Measurements from ENCODE around the gene EPB41L2.
"Not testable (repeated sequence)": the region's sequence is repeated elsewhere in the genome, so short reads cannot be mapped to it uniquely, and the experiment has no call there.

EPB41L2 gene

GRCh38 chr6:131001945-131002660 lies 60.9 kb downstream of the EPB41L2 start:
- no peak for DNase-seq

GRCh38 chr6:131001111-131001736 lies 61.8 kb downstream of the EPB41L2 start:
- no peak for DNase-seq

DNA sequence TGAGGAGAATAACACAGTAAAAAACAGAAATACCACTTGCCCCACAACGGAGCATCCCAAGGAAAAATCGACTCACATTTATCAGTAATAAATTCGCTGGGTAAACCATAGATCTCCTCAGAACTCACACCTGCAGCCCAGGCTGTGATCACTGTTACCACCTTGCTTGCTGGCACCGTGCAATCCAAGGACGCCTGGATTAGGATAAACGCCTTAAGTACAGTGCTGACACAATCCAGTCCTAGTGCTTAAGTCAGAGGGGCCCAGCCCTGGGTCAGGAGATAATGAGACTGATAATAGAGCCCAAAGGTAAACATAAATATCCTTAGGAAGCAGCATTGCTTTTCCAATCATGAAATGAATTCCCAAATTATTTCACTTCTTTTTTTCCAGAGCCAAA lies 62.5 kb downstream of the EPB41L2 start:
- DNase-seq, result no peak

DNA sequence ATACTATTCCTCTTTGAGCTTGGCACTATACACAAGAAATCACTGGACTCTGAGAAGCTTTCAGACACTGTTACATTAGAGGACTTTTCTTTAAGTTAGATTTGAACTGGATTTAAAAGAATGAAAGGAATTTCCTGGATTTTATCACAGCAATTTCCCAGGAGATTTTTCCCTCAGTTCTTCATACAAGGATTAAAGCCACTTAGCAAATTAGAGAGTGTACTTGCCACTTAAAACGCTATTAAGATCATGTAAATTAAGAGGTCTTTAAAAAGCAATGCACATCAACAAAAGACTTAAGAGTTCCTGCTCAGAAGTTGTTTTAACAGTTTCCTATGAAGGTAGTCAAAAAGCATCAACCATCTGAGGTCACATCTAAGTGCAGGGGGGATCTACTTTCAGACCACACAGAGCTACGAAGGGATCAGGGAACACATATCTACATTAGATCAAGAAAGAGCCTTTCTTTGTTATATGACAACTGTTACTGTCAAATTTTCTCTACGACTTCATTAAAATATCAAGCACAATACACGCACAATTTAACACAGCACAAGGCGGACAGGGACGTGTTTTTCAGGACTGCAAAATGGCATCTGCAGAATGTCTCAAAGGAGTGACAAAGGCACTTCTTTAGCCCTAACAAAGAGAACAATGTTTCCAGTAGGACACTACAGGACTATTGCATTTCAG lies 65.8 kb downstream of the EPB41L2 start:
- DNase-seq, result no peak

- DNase-seq, result no peak
Observed at GRCh38 chr6:130996635-130997034, 66.4 kb downstream of the EPB41L2 start.

DNA sequence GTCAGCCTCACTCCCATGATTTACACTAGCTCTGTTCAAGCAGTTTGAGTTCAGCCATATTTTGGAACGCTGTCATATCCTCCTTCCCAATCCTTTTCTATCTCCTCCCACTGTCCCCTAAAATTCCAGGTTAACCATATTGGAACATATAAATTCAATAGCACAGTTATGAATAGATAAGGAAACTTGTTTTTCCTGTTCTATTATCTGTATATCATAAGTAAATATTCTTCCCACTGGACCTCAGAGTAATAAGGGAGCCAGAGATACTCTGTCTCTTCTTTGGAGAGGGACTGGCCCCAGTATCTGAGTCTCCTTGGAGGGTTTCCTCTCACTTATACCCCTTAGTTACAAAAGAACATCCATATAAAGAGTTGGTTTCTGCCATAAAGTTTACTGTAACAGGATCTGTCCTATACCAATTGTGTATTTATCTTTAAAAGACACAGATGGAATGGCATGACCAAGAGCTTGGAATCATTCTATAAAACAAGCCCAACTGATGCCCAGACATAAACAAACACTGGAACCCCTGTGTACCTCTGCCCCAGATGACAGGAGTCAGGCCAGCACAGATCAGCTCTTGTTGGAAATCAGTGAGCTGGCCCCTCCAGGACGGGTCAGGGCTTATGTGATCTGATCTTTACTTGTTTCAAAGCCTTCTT lies 67.1 kb downstream of the EPB41L2 start:
- no peak for DNase-seq

GRCh38 chr6:130994319-130995097 lies 68.5 kb downstream of the EPB41L2 start:
- DNase-seq, result no peak

GRCh38 chr6:130993292-130993765 lies 69.7 kb downstream of the EPB41L2 start:
- DNase-seq, result no peak

- no peak for DNase-seq
Observed at GRCh38 chr6:130991422-130992137, 71.5 kb downstream of the EPB41L2 start.

DNA sequence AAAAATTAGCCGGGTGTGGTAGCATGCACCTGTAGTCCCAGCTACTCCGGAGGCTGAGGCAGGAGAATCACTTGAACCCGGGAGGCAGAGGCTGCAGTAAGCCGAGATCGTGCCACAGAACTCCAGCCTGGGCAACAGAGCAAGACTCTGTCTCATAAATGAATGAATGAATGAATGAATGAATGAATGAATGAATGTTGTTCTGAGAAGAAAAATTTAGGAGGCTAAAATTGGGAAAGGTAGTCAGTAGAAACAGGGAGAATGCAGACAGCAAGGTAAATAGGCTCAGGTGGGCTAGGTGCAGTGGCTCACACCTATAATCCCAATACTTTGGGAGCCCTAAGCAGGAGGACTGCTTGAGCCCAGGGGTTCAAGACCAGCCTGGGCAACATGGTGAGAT lies 75.5 kb downstream of the EPB41L2 start:
- not testable (repeated sequence) for DNase-seq

- DNase-seq, result no peak
Observed at GRCh38 chr6:130985115-130985514, 77.9 kb downstream of the EPB41L2 start.

GRCh38 chr6:130982941-130983456 lies 80.0 kb downstream of the EPB41L2 start:
- no peak for DNase-seq

DNA sequence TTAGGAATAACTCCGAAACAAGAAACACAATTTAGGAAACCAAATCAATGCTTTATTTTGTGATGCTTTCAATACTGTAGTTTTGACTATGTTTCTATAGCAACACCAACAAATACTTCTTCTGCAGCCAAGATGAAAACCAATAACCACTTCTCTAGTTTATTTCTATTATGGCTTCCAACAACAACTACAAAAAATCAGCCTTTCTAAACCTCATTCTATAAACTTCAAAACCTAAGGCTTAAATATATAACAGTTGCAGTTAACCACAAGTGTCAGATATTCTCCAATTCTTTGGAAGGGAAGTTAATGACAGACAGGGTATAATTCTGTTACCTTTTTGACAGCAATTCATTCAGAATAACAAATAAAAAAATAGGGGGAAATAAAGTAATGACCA lies 80.9 kb downstream of the EPB41L2 start:
- no peak for DNase-seq

GRCh38 chr6:130981409-130981808 lies 81.6 kb downstream of the EPB41L2 start:
- no peak for DNase-seq

DNA sequence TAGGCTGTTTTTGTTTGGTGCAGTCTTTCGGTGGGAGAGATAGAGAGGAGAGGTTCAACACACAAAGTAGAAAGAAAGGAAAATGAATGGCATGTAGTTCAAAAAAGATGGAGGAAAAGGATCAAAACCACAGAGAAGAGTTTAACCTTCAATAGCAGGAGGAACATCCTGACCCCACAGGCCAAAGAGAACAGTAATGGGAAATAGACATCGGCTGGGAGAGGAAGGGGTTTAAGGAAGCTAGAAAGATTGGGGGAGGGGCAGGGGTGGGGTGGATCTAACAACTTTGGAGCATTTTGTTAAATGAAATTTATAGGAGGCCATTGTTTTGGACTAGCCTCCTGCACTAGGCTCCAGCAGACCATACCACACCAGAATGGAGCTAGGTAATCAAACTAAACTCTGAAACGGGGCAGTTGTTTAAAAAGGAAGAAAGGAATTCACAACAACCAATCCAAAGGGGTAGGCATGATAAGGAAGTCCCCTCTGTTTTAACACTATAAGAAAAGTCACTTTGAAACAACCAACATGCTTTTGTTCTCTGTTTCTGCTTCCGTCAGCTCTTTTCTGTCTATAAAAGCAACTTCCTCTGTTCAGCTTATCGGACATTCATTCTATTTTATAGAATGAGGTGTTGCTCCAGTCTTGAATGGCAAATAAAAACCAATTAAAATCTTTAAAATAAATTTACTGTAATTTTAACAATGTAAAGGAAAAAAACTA lies 82.6 kb downstream of the EPB41L2 start:
- DNase-seq, result no peak

- no peak for DNase-seq
Observed at GRCh38 chr6:130978660-130979396, 84.2 kb downstream of the EPB41L2 start.

- DNase-seq, result no peak
Observed at GRCh38 chr6:130978180-130978579, 84.9 kb downstream of the EPB41L2 start.

- DNase-seq, result no peak
Observed at GRCh38 chr6:130975325-130975724, 87.7 kb downstream of the EPB41L2 start.

DNA sequence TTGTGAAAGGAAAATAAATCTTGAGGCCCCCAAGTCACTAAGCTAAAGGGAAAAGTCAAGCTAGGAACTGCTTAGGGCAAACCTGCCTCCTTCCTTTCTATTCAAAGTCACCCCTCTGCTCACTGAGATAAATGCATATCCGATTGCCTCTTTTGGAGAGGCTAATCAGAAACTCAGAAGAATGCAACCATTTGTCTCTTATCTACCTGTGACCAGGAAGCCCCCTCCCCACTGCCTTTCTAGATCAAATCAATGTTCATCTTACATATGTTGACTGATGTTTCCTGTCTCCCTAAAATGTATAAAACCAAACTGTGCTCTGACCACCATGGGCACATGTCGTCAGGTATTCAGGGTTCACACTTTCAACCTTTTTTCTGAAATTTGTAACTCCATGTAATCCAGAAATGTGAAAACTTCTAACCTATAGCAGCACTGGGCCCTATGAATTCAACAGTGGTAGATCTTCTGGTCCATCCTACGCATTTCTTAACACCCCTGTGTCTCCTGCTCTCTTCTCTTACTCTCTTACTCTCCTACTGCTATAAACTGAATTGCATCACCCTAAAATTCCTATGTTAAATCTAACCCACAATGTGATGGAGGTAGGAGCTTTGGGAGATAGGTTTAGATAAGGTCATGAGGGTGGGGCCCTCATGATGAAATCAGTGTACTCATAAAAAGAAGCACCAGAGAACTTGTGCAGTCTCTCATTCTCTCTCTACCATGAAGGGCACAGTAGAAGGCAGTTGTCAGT lies 89.3 kb downstream of the EPB41L2 start:
- DNase-seq, result no peak
